H1 (cell line): ENCODE data around the gene TRIM27.
"Not testable (repeated sequence)": the region's sequence is repeated elsewhere in the genome, so short reads cannot be mapped to it uniquely, and the experiment has no call there.

Experiments used
- CTCF ChIP-seq, 3 experiments: IDR thresholded peaks; 1 replicate in 2 of 3; 2 replicates in 1 of 3; pipeline versions ENCODE4 v1.5.1 to v1.6.1; 2011; ENCODE audit warnings: low read length in 3 of 3, mild to moderate bottlenecking in 3 of 3, inconsistent platforms in 2 of 3, low read depth in 1 of 3, moderate library complexity in 1 of 3; ENCODE audit not compliant: insufficient read depth in 1 of 3; ENCODE audit errors: control extremely low read depth in 1 of 3
- POLR2AphosphoS5 ChIP-seq: IDR thresholded peaks from 2 replicates; pipeline ENCODE4 v1.6.1; 2011; ENCODE audit warnings: low read depth, low read length

GRCh38 chr6:28854405-28854804 lies 69.4 kb downstream of the TRIM27 start:
- TF ChIP-seq CTCF (IDR thresholded peaks at IDR 0.05; ENCODE audit: control extremely low read depth in 1 of 3, insufficient read depth in 1 of 3, low read depth in 1 of 3, low read length in 3 of 3); POLR2AphosphoS5: not testable (repeated sequence)
